Ishikawa (cell line): ENCODE data around the gene EVX2.

Experiments
- CEBPB ChIP-seq: IDR thresholded peaks from 2 replicates; pipeline ENCODE4 v1.6.1; 2012
- CREB1 ChIP-seq: IDR thresholded peaks from 2 replicates; pipeline ENCODE4 v1.6.1; 2012; ENCODE audit warnings: low read depth
- EGR1 ChIP-seq: IDR thresholded peaks from 2 replicates; pipeline ENCODE4 v1.6.1; 2012
- EP300 ChIP-seq: IDR thresholded peaks from 2 replicates; pipeline ENCODE4 v1.6.1; 2012; ENCODE audit warnings: borderline replicate concordance
- FOXM1 ChIP-seq: IDR thresholded peaks from 2 replicates; pipeline ENCODE4 v1.6.1; 2012; ENCODE audit warnings: low read depth, borderline replicate concordance
- MAX ChIP-seq: IDR thresholded peaks from 2 replicates; pipeline ENCODE4 v1.6.1; 2012
- NFIC ChIP-seq: IDR thresholded peaks from 2 replicates; pipeline ENCODE4 v1.6.1; 2012
- RAD21 ChIP-seq: IDR thresholded peaks from 2 replicates; pipeline ENCODE4 v1.6.1; 2012; ENCODE audit warnings: low read depth
- TAF1 ChIP-seq: IDR thresholded peaks from 2 replicates; pipeline ENCODE4 v1.6.1; 2012; ENCODE audit warnings: low read depth, mild to moderate bottlenecking
- TCF12 ChIP-seq: IDR thresholded peaks from 2 replicates; pipeline ENCODE4 v1.6.1; 2012; ENCODE audit warnings: low read depth
- TEAD4 ChIP-seq: IDR thresholded peaks from 2 replicates; pipeline ENCODE4 v1.6.1; 2012
- YY1 ChIP-seq: IDR thresholded peaks from 2 replicates; pipeline ENCODE4 v1.6.1; 2012; ENCODE audit warnings: low read depth
- ZBTB7A ChIP-seq: IDR thresholded peaks from 2 replicates; pipeline ENCODE4 v1.6.1; 2012; ENCODE audit warnings: low read depth
- TF ChIP-seq, protein P1 (sequence below): IDR thresholded peaks from 2 replicates; pipeline ENCODE4 v1.6.1; 2012
- TF ChIP-seq, protein P2 (sequence below): IDR thresholded peaks from 2 replicates; pipeline ENCODE4 v1.6.1; 2012; ENCODE audit warnings: low read depth, mild to moderate bottlenecking

Gene EVX2

DNA sequence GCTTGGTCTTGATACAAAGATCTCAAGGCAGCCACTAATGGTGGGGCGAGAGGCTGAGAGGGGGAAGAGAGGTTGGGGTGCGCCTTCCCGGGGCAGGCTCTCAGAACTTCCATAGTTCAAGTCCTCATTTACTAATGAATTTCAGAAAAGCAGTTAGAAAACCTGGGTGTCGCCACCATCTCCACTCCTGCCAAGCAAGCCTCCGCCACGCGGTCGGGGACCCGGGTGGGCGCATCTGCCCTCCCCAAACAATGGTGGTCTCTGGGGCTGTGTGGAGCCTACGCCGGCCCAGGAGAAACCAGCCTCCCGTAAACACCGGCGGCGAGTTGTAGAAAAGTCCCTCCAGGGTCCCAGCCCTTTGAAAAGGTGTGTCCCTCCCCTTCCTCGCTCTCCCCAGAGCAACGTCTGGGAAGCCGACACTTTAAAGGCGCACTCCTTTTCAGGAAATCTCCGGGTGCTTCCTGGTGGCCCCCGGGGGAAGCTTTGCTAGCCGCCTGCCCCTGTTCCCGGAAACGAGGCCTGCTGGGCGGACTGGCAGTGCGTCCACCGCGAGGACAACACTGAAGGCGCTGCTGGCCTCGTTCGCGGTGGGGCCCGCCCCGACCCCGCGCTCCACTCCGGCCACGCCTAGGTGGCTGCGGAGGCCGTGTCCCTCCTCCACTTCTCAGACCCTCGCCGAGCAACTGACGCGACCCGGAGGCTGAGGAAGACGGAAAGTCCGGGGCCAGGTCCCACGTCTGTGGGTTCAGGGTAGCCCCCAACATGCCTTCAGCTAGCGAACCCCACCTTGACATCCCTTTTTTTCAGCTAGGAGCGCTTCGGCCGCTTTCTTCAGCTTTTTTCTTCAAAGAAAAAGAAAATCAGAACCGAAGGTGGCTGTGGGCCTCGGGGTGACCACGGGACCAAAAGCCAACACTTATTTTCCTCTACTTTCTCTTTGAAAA lies 16.8 kb downstream of the EVX2 start:
- no peak for TF ChIP-seq NFIC
- TF ChIP-seq MAX, result no peak

- no peak for TF ChIP-seq TCF12
- TF ChIP-seq YY1, result no peak
- no peak for TF ChIP-seq NFIC
- TF ChIP-seq EP300, result no peak
- no peak for TF ChIP-seq MAX
- no peak for TF ChIP-seq FOXM1
- no peak for TF ChIP-seq EGR1
- TF ChIP-seq CREB1, result no peak
- TF ChIP-seq, protein P1, sequence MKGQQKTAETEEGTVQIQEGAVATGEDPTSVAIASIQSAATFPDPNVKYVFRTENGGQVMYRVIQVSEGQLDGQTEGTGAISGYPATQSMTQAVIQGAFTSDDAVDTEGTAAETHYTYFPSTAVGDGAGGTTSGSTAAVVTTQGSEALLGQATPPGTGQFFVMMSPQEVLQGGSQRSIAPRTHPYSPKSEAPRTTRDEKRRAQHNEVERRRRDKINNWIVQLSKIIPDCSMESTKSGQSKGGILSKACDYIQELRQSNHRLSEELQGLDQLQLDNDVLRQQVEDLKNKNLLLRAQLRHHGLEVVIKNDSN, result no peak
- TF ChIP-seq, protein P2, sequence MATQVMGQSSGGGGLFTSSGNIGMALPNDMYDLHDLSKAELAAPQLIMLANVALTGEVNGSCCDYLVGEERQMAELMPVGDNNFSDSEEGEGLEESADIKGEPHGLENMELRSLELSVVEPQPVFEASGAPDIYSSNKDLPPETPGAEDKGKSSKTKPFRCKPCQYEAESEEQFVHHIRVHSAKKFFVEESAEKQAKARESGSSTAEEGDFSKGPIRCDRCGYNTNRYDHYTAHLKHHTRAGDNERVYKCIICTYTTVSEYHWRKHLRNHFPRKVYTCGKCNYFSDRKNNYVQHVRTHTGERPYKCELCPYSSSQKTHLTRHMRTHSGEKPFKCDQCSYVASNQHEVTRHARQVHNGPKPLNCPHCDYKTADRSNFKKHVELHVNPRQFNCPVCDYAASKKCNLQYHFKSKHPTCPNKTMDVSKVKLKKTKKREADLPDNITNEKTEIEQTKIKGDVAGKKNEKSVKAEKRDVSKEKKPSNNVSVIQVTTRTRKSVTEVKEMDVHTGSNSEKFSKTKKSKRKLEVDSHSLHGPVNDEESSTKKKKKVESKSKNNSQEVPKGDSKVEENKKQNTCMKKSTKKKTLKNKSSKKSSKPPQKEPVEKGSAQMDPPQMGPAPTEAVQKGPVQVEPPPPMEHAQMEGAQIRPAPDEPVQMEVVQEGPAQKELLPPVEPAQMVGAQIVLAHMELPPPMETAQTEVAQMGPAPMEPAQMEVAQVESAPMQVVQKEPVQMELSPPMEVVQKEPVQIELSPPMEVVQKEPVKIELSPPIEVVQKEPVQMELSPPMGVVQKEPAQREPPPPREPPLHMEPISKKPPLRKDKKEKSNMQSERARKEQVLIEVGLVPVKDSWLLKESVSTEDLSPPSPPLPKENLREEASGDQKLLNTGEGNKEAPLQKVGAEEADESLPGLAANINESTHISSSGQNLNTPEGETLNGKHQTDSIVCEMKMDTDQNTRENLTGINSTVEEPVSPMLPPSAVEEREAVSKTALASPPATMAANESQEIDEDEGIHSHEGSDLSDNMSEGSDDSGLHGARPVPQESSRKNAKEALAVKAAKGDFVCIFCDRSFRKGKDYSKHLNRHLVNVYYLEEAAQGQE, result no peak
- no peak for TF ChIP-seq RAD21
- TF ChIP-seq TEAD4, result no peak
- no peak for TF ChIP-seq TAF1
- TF ChIP-seq ZBTB7A, result no peak
- TF ChIP-seq CEBPB, result no peak
Measured at GRCh38 chr2:176063958-176064357, 19.8 kb downstream of the EVX2 start.

DNA sequence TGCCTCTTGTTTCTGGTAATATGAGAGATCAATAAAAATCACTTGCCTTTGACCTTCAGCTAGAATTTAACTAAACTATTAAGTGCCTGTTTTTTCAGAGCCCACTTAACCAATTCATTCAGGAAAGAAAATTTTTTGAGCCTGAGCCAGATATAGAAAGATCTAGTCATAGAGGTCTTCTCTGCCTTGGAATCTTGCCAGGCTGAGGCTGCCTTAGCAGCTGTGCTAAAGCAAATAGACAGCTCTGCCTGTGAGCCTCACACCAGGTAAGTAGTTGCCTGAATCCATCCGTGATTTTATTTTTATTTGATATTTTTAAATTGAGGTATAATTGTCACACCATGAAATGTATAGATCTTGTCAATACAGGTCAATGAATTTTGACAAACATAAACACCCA lies 27.4 kb downstream of the EVX2 start:
- TF ChIP-seq EP300 (no peak), ZBTB7A (no peak), TAF1 (no peak), NFIC (no peak), YY1 (no peak), EGR1 (no peak), TEAD4 (no peak), MAX (no peak), CEBPB (no peak), RAD21 (no peak), TCF12 (no peak), FOXM1 (no peak), CREB1 (no peak)
- TF ChIP-seq, protein P1, result no peak

DNA sequence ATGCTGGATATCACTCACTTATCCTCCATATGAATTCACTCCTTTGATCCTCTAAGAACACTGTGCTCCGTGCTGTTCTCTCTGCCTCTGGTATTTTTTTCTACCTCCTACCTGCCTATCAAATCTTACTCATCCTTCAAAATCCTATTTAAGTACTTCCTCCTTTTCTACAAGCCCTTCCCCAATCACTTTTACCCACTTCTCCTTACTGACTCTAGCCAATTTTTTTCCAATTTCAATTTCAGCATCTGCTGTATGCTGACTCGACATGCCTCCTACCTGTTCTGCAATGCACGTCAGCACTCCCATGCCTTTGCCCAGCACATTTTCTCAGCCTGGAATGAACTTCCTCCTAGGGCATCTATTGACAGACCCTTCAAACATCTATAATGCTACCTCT lies 44.4 kb downstream of the EVX2 start:
- TF ChIP-seq NFIC (no peak), MAX (no peak), YY1 (no peak), EP300 (no peak), TAF1 (no peak), ZBTB7A (no peak), CEBPB (no peak)
- TF ChIP-seq, protein P2, result no peak

- TF ChIP-seq MAX, result no peak
- TF ChIP-seq FOXM1, result no peak
- TF ChIP-seq CREB1, result no peak
- no peak for TF ChIP-seq ZBTB7A
- no peak for TF ChIP-seq NFIC
- no peak for TF ChIP-seq EGR1
- TF ChIP-seq TAF1, result no peak
- TF ChIP-seq RAD21, result no peak
- no peak for TF ChIP-seq YY1
- no peak for TF ChIP-seq TEAD4
- TF ChIP-seq EP300, result no peak
- TF ChIP-seq TCF12, result no peak
- TF ChIP-seq, protein P2, result no peak
- no peak for TF ChIP-seq CEBPB
- TF ChIP-seq, protein P1, result no peak
Measured at GRCh38 chr2:176038694-176039093, 45.1 kb downstream of the EVX2 start.
